G401.6 (cell line): ENCODE results near the gene GPSM1.

ENCODE experiments used
- FAIRE-seq: peaks from 2 replicates; lab custom pipeline; 2012; peaks lifted over from hg19 to GRCh38; lab: Jason Lieb, UNC

The GPSM1 gene

GRCh38 chr9:136327304-136327974, at the start of gene GPSM1:
GPSM1 (plus strand) TSS chr9:136327539; CDS start chr9:136327696, 157 bp downstream.
- FAIRE-seq, result no peak

GRCh38 chr9:136277746-136278145, 49.6 kb upstream of the GPSM1 start:
- FAIRE-seq, result no peak

DNA sequence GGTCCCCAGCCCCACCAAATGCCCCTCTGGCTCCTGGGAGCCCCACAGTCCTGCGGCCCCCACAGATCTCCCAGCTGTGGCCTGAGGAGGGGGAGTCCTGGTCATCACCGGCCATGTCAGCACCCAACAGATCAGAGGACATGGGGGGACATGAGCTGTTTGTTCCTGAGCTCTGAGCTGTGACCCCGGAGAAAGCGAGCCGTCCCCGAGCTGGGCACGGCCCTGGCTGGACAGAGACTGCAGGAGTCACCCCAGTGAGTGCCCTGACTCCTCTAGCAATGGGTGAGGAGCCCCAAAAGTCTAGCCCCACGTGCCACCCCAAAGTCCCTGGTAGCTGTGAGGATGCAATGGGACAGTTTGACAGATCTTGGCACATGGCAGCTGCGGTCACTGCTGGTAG, 49.1 kb upstream of the GPSM1 start:
- no peak for FAIRE-seq

GRCh38 chr9:136278894-136279293, 48.4 kb upstream of the GPSM1 start:
- no peak for FAIRE-seq

DNA sequence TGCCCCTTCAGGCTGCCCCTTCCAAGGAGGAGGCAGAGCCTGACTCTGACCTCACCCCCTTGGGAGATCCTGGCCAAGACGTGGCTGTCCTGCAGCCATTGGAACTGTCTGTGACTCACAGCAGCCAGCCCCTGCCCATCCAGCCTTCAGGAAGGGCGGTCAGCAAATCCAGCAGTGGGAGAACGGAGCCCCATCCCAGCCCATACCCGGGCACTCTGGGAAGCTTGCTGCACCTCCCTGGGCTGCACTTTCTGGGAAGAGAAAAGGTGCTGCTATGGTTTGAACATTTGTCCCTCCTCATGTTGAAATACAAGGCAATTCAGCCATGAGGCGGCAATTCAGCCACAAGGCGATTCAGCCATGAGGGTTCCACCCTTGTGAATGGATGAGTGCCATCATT, 47.9 kb upstream of the GPSM1 start:
- no peak for FAIRE-seq

DNA sequence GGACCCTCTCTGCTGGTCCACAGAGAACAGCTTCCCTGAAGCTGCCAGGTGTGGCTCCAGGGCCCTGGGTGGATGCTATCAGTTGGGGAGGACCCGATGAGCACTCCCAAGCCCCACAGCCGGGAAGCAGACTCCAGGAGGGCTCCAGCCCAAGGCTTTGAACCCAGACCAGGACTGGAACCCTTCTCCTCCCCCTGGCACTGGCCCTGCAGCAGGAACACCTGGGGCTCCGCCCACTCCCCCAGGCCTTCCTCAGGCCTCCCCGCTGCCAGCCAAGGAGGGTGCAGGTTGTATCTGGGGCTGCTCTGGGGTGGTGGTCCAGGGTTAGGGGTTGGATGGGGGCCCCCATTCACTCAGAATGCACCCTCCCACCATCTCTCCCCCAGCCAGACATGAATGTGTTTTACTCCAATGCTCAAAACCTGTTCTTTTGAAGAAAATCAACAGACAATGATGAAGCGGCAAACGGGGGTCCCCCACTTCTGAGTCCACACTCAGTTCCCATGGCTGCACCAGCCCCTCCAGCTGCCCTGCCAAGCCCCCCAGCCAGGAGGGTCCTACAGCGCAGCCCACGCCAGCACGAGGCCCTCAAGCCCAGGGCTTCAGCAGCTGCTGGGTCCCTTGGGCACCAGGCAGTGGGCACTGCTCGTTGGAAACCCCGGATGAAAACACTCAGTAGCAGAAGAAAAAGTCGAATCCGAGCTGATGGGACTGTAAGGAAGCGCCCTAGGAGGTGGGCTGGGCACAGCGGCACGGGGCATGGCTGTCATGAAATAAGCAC, 46.6 kb upstream of the GPSM1 start:
- FAIRE-seq, result no peak

GRCh38 chr9:136281421-136282271, 45.7 kb upstream of the GPSM1 start:
- no peak for FAIRE-seq

DNA sequence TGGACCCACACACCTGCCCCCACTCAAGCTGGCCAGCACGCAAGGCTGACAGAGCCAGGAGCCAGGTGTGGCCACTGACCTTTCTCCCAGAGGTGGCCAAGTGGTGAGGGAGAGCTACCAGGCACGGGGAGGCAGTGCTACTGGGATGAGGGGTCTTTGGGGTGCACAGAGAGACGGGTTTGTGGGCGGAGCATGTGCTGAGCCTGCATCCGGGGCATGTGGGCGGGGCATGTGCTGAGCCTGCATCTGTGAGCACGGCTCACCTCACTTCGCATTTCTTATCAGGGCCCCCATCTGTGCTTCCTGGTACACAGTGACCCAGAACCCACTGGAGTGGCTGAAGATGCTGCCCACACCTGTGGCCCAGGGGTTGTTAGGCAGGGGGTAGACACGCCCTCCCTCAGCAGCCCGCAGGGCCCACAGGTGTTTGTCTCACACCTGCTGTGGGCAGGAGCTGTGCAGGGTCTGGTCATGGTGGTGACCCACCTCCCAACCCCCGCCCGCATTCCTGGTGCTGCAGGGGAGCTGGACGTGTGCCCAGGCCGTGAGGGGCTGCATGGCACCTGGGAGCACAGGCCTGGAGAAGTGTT, 45.0 kb upstream of the GPSM1 start:
- FAIRE-seq, result no peak

DNA sequence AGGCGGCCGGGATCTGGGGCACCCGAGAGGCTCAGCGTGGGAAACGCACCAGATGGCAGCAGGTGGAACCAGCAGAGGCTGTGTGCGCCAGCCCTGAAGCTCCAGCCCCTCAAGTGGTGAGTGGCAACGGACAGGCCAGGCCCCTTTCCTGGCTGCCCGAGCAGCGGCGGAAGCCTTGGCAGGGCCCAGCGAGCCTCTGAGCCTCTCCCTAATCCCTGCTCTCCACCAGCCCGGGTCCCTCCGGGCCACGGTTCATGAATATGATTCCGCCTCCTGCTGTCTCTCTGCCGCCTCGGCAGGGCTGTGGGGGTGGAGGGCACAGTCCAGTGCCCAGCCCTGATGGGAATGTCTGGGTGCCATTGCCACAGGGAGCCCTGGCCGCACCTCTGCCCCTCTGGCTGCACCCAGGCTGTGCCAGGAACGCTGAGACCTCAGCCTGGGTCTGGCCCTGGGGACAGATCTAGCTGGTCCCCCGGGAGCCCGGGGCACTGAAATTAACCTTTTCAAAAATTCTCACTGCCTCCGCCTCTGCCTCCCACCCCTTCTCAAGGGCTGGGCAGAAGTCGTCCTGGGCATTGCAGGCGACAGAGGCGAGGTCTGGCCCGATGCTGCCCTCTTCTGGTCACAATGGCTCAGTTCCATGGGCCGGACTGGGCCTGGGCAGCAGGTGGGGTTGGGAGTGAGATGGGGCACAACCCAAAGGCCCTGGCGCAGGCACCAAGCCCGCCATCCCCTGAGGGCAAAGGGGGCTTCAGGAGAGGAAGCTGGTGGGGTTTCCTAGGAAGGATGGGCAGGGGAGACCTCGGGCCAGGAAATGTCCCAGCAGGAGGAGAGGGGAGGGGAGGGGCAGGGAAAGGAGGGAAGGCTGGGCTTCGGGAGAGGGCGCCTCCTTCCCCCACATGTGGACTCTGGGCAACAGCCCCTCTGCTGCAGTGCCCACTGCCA, 43.8 kb upstream of the GPSM1 start:
- no peak for FAIRE-seq

- FAIRE-seq, result no peak
These were observed 43.0 kb upstream of the GPSM1 start for GRCh38 chr9:136284311-136284710.

DNA sequence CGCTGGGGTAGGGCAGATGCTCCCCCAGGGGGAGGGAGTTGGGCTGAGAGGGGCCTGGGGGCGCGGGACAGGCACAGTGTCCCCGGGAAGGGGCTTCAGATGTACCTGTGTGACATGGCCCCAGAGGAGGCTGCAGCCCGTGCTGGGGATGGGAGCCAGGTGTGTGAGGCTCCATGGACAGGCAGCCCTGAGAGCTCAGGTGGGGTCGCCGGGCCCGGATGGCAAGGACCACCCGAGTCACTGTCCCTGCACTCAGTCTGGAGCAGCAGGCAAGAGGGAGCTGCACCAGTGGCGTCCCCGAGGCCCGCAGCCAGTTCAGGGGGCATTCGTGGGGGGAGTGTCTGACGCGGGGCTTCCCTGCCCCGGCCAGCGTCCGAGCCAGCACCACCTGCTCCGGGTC, 42.4 kb upstream of the GPSM1 start:
- no peak for FAIRE-seq

DNA sequence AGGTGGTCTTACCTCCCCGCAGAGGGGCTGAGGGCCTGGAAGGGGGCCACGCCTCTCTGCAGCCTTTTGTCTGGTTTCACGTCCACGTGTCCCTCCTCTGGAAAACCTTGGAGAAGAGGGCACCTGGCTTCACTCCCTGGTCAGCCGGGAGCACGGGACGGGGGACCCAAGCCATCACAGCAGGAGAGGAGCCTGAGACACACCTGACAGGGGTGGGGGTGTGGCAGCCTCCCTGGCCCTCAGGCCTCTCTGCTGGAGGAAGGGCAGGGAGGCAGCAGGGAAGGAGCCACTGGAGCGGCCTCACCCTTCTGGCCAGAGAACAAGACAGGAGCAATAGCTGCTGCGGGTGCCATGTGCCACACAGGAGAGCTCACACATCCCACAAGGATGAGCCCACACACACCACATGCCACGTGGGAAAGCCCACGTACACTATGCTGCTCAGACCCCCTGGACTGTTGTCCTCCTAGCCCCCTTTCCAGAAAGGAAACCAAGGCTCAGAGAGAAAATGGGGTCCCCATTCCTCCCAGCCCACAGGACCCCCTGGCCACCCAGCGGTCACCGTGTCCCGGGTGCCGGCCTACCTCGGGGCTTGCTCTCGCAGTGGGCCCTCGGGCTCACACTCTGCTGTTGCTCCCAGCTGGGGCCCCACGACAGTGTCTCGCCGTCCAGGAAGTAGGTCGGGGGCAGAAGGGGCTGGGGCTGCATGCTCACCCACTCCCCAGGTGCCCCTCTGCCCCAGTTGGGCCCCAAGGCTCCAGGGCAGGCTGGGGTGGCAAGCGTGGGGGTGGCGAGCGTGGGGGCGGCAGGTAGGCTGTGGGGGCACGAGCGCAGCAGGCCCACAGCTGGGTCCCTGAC, 41.6 kb upstream of the GPSM1 start:
- FAIRE-seq, result no peak

- no peak for FAIRE-seq
These were observed 40.9 kb upstream of the GPSM1 start for GRCh38 chr9:136286359-136286986.

- no peak for FAIRE-seq
These were observed 40.4 kb upstream of the GPSM1 start for GRCh38 chr9:136286987-136287379.

GRCh38 chr9:136287960-136288753, 39.2 kb upstream of the GPSM1 start:
- FAIRE-seq, result no peak

DNA sequence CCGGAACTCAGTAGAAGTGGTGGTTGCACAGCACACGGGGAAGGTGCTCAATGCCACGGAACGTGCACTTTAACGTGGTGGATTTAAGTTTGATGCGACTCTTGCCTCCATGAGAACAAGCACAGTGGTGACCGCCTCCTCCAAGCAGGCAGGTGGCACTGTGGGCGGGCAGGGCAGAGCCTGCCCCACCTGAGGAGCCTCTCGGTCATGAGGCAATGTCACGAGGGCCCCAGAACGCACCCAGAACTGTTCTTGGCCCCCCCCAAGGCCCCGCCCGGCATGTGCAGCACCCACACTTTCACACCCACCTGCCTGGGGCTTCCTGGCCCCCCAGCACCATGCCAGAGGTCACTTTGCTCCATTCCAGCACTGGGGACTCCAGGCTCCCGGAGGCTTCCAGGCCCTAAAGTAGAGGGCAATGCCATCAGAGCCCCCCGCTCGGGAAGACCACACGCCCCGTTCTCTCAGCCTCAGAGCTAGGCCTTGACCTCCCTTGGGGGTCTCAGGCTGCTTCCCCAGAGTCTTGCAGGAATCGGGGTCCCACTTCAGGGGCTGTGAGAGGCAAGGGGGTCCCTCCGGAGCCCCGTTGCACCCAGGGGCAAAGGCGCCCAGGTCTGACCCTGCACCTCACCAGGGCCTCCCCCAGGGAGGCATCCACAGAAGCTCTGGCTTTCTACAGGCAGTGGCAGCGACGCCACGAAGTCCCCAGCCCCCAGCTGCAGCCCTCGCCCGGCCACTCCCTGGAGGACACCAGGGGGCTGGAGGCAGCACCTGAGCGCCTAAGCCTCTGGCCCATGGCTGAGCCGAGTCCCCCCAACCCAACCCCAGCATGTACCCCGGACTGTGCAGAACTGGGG, 37.5 kb upstream of the GPSM1 start:
- no peak for FAIRE-seq

- FAIRE-seq, result no peak
These were observed 36.8 kb upstream of the GPSM1 start for GRCh38 chr9:136290508-136291000.
